Frontal cortex (tissue), 4 donors: ENCODE results near the gene HCRT. TPM values are rescaled to one million over a fixed set of nuclear protein-coding genes. Genes with fewer than 3 reads are reported as not detected.
"Not testable (repeated sequence)": the region's sequence is repeated elsewhere in the genome, so short reads cannot be mapped to it uniquely, and the experiment has no call there.

ENCODE experiments used
- DNase-seq, 2 donors: peaks; one replicate each; pipeline ENCODE4 v3.0.0; 2012; ENCODE audit warnings: low spot score in 2 of 2
- FAIRE-seq: peaks from 2 replicates; lab custom pipeline; 2012; peaks lifted over from hg19 to GRCh38; lab: Jason Lieb, UNC
- total RNA-seq: library from RNA; depleted of rRNA; stranded (reverse); fragments of >200 nt; gene quantifications from one replicate; pipeline ENCODE4 v1.2.3, GENCODE V29; 2014
- donor health status: control.
- donor health status: control.
- donor health status: control.

The HCRT gene
- total RNA-seq, 1 donor from 2014 or later = 0.41 TPM

DNA sequence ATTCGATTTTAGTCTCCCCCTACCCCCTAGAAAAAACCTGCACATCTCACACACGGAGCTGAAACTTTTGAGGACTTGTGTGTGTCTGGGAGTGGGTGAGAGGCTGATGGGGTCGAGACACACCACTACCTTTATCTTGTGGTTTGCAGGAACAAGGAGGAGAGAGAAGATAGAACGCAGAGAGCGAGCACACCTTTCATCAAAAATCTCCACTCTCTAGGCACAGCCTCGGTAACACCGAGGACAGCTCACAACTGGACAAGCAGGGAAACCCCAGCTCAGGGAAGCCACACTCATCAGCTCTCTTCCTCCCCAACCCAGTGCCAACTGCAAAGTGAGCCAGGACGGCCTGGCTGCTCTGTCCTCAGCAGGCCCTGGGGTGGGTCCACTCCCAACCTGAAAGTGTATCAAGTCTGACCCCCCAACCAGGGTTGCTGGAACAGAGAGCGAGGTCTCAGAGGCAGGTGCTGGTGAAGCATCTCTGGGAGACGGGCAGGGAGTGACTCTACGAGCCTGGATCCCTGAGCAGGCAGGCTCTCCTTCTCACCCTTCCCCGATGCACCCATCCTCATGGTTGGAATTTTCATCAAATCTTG, 14.3 kb upstream of the HCRT start:
- no peak for DNase-seq

DNA sequence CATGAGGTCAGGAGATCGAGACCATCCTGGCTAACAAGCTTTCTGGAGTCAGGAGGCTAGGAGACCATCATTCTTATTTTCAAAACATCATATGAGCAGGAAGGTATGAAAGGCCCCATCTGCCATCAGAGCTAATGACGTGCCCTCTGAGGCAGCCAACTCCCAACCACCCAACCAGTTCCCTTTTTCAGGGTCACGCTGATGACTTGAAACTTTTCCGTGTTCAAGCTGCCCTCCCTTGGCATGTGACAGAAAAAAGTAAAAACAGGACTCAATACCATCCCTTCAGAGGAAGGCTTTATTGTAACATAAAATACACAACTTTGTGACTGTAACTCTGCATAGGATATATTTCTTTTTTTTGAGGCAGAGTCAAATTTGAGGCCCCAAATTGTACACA, 13.6 kb upstream of the HCRT start:
- no peak for FAIRE-seq
- no peak for DNase-seq

More for the DNA sequence above, 14.3 kb upstream of the HCRT start:
- FAIRE-seq = no peak

- DNase-seq (no peak), FAIRE-seq (no peak)
Observed at GRCh38 chr17:42197564-42198156, 12.4 kb upstream of the HCRT start.

GRCh38 chr17:42193969-42194899, 9.0 kb upstream of the HCRT start, which contains the start of gene GHDC:
Gene GHDC, minus strand, starts transcription at chr17:42194494. Its CDS starts 913 bp downstream, at chr17:42193581.
- FAIRE-seq (no peak), DNase-seq (peak; percentile 70 to 84)

DNA sequence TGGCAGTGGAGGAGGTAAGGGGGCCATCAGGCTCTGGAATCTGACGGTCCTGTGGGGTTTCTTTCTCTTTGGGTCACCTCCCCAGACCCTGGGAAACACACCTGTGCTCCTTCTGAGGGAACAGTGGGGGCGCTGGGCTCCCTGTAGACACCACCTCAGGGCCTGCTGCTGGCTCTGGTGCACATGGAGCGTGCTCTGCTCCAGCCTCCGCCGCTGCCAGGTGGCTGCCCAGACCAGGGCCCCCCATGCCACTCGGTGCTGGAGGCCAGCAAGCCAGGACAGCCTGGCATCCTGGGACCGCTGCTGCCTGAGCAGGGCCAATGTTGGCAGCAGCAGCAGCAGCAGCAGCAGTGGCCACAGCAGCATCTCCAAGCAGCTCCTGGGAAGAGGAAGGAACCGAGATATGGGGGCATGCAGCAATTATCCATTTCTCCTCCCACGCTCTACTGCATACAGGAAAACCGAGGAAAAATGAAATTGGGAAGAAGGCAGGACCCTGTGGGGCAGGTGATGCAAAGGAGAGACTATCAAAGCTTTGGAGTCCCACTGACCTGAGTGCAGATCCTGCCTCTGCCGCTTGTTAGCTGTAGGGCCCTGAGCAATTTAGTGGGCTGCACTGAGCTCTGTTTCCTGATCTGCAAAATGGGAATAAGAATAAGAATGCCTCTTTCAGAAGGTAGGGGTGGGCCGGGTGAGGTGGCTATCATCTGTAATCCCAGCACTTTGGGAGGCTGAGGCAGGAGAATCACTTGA, 8.1 kb upstream of the HCRT start:
- FAIRE-seq = no peak
- no peak for DNase-seq

- no peak for DNase-seq
- FAIRE-seq = no peak
Observed at GRCh38 chr17:42192189-42193126, 7.2 kb upstream of the HCRT start.

- FAIRE-seq (no peak), DNase-seq (no peak)
Observed at GRCh38 chr17:42191275-42191608, 6.0 kb upstream of the HCRT start.

GRCh38 chr17:42190491-42191274, 5.4 kb upstream of the HCRT start:
- DNase-seq (no peak), FAIRE-seq (no peak)

DNA sequence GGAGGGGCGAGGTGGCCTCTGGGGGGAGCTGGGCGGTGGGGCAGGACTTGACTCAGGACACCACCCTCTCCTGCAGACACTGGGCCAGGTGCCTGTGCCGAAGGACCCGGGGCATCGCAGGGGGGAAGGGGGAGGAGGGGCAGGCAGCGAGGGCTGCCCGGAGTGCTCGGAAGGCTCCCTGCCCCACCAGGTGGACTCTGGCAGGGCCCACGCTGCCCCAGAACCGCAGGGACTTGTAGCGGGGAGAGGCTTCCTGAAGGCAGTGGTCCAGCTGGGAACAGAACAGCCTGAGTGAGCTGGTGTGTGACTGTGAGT, 4.4 kb upstream of the HCRT start:
- FAIRE-seq = no peak
- DNase-seq = no peak

DNA sequence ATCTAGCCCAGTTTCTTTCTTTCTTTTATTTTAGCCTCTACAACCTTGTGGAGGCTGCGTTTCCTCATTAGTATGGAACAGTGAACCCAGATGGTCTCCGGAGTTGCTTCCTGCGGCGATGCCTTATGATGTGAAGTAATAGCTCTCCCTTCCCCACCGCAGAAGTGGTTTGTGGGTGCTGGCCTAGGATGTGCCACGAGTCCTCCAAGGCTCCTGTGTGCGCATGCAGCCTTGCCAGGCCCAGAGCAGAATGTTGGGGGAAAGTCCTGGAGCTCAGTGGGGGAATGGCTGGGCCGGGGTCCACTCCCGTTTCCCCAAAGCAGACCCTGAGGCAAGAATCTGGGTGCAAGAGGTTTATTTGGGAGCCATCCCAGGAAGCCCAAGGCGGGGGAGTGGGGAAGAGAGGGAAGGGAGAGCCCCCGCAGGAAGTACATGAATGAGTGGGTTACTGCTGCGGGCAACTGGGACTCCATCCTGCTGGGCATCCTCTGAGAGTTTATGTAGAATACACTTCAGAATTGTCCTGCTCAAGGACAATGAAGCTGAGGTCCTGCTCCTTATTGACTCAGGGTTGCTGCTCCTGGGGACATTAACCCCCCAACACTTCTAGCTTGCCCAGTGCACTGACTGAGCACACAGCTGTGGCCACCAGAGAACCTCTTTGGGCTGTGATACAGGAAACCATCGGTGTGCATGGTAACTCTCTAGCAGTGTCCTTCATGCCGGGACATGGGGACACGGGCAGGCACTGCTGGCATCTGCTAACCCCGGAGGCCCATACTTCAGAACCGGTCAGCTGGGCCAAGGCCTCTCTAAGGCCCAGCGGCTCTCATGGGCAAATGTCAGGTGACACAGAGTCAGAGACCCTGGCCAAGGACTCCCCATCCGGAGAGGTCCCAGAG, 3.7 kb upstream of the HCRT start:
- DNase-seq (no peak), FAIRE-seq (no peak)

DNA sequence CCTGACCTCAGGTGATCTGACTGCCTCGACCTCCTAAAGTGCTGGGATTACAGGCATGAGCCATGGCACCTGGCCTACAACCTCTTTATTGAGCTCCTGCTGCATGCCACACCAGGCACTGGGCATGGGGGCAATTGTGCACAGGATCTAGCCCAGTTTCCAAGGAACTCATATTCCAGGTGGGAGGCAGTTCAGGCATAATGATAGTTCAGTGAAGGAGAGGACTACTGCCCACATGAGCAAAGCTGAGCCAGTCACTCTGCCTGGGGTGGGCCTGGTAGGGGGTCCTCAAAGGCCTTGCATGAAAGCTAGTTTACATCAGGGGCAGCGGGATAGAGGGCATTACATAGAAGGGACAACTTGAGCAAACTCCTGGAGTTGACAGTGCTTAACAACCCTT, 2.6 kb upstream of the HCRT start:
- FAIRE-seq = no peak

DNA sequence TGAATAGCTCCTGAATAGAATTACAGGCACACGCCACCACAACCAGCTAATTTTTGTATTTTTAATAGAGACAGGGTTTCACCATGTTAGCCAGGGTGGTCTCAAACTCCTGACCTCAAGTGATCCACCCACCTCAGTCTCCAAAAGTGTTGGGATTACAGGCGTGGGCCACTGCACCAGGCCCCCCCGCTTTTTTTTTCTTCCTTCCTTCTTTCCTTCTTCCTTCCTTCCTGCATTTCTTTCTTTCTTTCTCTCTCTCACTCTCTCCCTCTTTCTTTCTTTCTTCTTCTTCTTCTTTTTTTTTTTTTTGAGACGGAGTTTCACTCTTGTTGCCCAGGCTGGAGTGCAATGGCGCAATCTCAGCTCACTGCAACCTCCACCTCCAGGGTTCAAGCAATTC, 939 bp upstream of the HCRT start:
- not testable (repeated sequence) for DNase-seq, FAIRE-seq

More for the DNA sequence above, 2.6 kb upstream of the HCRT start:
- no peak for DNase-seq

DNA sequence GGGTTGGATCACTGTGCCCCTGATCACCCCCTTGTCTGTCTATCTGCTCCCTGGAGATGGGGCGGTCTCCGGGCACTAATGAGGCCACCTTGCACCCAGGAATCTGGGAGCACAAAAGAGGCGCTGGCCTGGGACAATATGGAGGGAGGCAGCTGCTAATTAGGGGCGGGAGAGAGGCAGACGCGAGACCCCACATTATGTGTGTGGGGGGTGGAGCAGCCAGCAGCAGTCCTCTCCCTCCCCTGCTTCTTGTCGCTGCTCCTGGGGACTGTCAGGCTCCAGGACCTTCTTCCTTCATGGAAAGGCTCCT, 324 bp upstream of the HCRT start:
- no peak for FAIRE-seq

DNA sequence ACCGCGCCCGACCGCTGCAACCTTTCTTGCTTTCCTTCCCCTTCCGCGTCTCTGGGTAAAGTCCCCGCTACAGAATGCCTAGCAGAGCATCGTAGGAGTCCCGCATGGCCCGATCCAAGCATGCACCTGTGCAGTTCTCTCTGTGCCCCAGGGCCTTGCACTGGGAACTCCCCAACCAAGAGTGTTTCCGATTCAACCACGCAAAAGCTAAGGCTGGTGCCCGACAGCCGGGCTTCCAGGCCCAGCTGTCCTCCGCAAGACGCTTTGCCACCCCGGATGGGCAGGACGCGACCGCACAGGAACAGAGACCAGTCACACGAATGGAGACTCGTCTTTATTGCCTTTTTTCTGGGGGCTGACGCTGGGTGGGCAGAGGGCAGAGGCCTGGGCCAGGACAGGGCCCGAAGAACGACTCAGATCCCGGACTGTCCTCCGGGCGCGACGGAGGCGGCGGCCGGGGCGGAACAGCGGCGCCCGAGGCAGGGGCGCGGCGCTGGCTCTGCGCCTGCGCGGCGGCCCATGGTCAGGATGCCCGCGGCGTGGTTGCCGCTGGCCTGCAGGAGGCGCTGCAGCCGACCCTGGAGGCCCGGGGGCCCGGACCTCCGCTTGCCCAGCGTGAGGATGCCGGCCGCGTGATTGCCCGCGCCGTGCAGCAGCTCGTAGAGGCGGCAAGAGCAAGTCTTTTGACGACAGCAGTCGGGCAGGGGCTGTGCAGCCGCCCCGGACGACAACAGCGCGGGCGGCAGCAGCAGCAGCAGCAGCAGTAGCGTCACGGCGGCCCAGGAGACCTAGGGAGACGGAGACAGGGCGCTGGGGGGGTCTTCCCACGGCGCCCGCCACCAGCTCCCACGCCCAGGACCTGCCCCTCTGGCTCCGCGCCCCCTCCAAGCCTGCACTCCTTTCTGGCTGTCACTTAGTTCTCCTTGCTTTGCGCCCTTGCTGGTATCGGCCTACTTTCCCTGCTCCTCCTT, 1.2 kb downstream of the HCRT start:
- peak; percentile 88 to 90 for DNase-seq
- no peak for FAIRE-seq

More for the DNA sequence above, 324 bp upstream of the HCRT start:
- no peak for DNase-seq

GRCh38 chr17:42182927-42183734, 2.1 kb downstream of the HCRT start:
- DNase-seq (no peak), FAIRE-seq (no peak)

- DNase-seq = no peak
- FAIRE-seq = no peak
Observed at GRCh38 chr17:42181851-42182207, 3.4 kb downstream of the HCRT start.
